GM19467 (cell line): ENCODE data around the gene AMD1.
A peak's percentile ranks its signal among the peaks of the same experiment; 100 is the strongest.
"Not testable (repeated sequence)": the region's sequence is repeated elsewhere in the genome, so short reads cannot be mapped to it uniquely, and the experiment has no call there.

ENCODE experiments used
- ATAC-seq: cut with Tn5 transposase; IDR thresholded peaks from one replicate; pipeline ENCODE4 v1.9.1; 2021; ENCODE audit warnings: mild to moderate bottlenecking, moderate library complexity; ENCODE audit not compliant: unreplicated experiment

The AMD1 gene

DNA sequence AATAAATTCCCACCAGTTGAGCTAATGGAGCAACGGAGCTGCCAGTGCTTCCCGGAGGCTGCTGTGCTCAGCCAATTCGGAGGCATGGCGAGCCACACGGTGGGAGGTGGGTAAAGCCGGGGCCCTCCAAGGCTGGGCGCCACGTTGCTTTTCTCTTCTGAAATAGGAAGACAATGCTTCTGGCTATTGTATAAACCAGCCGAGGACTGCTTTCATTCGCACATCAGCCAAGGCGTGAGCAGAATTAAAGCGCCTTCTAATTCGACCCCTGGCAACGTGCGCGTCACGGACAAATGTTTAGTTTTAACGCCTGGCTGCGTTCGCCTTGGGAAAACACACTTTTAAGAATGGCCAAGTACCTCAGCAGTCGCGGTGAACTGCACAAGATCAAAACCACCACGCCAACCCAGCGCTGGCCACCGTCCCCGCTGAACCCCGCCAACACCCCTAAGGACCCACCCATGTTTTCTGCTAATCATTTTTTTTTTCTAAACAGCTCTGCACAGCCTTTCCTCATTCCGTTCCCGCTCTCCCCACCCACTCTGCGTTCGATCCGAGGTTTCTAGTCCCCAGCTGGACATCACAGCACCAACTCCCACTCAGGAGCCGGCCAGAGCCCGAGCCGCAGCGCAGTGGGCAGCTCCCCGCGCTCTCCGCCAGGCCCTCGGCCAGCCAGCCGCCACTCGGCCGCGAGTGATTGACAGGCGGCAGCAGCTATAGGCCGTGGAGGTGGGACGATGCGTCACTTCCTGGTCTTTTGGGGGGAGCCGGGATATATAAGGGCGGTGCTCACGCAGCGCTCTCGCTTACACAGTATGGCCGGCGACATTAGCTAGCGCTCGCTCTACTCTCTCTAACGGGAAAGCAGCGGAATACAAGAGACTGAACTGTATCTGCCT, at the start of gene AMD1:
Gene AMD1 (plus strand): TSS at position 805 of the 899 bp plus-strand sequence. CDS start 321 bp downstream, outside the sequence.
- ATAC-seq, result peak; percentile 72

DNA sequence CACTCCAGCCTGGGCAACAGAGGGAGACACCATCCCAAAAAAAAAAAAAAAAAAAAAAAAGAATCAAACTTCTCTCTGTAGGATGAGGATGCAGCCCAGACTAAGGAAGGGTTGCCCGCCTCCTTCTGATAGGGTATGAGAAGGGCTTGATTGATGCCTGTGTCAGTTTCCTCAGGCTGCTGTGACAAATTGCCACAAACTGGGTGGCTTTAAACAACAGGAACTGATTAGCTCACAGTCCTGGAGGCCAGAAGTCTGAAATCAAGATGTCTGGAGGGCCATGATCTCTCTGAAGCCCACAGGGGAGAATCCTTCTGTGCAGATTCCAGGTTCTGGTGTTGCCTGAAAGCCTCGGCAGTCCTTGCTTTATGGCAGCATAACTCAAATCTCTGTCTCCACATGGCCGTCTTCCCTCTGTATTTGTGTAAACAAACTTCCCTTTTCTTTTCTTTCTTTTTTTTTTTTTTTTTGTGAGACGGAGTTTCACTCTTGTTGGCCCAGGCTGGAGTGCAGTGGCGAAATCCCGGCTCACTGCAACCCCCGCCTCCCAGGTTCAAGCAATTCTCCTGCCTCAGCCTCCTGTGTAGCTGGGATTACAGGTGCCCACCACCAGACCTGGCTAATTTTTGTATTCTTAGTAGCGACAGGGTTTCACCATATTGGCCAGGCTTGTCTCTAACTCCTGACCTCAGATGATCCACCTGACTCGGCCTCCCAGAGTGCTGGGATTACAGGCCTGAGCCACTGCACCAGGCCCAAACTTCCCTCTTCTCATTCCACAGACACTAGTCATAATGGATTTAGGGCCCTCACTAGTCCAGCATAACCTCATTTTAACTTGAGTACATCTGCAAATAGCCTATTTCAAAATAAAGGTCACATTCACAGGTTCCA, 48.1 kb upstream of the AMD1 start:
- ATAC-seq, result no peak

DNA sequence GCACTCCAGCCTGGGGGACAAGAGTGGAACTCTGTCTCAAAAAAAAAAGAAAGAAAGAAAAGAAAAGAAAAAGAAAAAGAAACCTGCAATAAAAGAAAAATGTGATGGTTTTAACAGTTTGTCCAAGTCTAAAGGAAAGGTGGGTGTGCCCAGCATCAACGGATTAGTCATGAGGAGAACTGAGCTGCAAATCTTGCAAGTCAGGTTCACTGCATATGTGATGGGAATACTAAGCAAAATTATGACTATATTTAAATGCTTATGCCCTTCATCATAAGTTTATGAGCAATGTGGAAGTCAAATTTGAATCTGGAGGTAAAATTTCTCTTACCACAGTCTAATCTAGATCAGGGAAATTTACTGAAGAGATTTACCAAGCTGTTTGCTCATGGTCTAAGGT, 46.2 kb upstream of the AMD1 start:
- ATAC-seq, result no peak

DNA sequence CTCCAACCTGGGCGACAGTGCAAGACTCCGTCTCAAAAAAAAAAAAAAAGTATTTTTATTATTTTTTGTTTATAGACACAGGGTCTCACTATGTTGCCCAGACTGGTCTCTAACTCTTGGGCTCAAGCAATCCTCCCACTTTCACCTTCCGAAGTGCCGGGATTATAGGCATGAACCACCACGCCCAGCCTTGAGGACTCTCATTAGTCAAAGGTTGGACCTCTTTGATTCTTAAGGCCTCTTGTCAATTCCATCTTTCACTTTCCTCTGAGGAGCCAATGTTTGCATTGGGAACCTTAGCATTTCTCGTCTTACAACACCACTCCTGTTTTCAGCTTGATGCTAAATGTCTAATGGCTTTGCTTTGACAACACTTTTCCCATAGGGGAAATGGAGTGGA, 43.2 kb upstream of the AMD1 start:
- ATAC-seq, result no peak

DNA sequence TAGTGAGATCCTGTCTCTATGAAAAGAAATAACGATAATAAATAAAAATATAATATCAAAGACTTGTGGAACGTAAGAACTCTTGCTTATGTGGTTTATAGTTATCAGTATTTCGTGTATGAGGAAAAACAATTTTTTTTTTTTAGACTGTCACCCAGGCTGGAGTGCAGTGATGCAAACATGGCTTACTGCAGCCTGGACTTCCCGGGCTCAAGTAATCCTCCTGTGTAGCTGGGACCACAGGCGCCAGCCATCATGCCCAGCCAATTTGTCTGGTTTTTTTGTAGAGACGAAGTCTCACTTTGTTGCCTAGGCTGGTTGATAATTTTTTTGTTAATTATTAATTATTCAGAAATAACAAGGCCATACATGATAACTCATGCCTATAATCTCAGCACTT, 40.8 kb upstream of the AMD1 start:
- ATAC-seq, result no peak

DNA sequence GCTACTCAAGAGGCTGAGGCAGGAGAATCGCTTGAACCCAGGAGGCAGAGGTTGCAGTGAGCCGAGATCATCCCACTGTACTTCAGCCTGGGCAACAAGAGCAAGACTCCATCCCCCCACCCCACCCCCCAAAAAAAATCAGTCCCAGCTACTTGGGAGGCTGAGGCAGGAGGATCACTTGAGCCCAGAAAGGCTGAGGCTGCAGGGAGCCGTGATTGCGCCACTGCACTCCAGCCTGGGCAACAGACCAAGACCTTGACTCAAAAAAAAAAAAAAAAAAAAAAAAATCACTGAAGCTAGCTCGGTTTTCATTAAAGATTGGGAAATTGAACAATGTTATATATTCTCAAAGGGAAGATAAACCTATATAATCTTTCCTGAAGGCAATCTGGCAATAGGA, 38.8 kb upstream of the AMD1 start:
- ATAC-seq, result not testable (repeated sequence)

DNA sequence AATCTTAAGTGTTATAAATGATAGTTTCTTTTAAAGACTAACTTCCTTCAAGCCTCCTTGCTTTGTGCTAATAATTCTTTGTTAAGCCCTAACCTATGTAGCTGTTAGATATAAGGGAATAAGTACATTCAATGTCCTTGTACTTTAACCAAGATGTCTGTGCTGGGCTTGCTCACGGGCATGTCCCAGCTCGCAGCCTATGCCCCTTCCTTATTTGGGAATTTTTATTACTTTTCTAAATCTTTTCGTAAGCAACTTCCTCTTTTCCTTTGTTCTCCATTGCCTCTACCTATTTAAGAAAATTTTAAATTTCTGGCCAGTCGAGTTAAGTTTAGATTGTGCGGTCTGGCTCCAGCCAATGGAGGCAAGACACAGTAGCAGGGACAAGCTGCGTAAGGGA, 33.3 kb upstream of the AMD1 start:
- no peak for ATAC-seq

DNA sequence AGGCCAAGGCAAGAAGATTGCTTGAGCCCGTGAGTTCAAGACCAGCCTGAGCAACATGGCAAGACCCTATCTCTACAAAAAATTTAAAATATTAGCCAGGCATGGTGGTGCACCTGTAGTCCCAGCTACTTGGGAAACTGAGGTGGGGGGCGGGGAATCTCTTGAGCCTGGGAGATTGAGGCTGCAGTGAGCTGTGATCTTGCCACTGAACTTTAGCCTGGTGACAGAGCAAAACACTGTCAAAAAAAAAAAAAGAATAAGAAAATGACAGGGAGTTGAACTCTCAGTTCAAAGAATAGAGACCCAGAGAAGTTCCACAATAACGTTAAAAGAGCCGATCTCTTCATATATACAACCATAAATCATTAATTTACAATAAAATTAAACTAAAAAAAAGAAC, 24.8 kb upstream of the AMD1 start:
- no peak for ATAC-seq

DNA sequence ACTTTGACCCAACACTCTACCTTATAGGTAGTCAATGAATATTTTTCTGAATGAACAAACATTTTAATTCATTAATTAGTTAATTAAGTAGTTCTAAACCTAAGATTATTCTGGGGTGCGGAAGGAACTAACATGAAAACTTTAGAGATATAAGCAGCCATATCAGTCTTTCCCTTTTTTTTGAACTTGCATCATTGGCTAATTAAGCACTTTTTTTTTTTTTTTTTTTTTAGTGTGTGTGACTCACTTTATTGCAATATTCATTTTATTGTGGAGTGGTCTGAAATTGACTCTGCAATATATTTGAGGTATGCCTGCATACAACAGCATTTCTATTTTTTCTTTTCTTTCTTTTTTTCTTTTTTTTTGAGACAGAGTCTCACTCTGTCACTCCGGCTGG, 21.8 kb upstream of the AMD1 start:
- no peak for ATAC-seq

DNA sequence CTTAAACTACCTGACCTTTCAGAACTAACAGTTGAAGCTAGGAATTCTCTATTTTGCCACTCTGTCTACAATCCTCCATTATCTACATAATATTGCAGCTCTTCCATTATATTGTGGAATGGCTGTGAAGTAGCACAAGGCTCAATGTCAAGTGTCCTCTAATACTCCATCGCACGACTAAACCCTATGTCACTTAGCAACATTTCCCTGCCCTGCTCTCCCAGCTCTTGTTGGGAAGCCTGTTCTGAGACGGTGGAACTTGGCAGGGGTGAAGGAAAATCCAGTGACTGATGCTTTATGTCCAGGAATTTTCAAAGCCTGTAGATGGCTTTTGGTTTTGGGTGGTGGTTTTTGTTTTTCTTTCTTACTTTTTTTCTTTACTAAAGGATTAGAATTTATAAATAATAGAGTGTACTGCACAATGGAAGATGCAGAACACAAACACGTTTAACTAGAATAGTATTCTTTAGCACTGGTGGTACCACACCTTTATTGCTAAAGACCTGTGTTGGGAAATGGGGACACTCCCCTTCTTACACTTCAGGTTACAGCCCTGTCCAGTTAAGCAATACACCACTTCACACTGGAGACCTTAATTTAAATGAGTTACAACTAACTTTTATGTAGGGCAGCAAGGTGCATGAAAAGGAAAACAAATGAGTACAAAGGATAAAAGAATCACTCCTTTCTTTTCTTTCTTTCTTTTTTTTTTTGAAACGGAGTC, 20.7 kb upstream of the AMD1 start:
- no peak for ATAC-seq

DNA sequence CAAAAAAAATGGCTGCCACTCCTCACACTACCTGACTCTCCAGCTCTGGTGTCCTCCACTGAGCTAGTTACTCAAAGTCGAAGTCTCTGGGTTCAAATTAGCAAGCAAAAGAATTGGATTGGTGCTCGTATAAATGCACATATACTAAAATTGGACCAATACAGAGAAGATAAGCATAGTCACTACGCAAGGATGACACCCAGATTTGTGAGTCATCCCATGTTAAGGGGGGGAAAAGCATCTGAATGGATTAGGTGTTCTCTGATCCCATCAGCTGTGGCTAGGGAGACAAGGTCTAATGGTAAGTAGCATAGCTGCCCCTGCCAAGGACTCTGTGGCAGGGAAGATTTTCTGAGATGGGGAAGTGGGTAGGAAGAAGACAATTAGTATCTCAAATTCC, 18.3 kb upstream of the AMD1 start:
- no peak for ATAC-seq

DNA sequence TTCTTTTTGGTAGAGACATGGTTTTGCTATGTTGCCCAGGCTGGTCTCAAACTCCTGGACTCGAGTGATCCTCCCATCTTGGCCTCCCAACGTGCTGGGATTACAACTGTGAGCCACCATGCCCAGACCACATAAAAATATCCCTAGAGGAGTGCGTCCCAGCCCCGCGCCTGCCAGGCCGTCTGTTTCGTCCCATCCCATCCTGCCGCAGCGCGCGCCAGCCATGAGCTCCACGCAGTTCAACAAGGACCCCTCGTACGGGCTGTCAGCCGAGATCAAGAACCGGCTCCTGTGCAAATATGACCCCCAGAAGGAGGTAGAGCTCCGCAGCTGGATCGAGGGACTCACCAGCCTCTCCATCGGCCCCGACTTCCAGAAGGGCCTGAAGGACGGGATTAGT, 16.6 kb upstream of the AMD1 start:
- no peak for ATAC-seq

DNA sequence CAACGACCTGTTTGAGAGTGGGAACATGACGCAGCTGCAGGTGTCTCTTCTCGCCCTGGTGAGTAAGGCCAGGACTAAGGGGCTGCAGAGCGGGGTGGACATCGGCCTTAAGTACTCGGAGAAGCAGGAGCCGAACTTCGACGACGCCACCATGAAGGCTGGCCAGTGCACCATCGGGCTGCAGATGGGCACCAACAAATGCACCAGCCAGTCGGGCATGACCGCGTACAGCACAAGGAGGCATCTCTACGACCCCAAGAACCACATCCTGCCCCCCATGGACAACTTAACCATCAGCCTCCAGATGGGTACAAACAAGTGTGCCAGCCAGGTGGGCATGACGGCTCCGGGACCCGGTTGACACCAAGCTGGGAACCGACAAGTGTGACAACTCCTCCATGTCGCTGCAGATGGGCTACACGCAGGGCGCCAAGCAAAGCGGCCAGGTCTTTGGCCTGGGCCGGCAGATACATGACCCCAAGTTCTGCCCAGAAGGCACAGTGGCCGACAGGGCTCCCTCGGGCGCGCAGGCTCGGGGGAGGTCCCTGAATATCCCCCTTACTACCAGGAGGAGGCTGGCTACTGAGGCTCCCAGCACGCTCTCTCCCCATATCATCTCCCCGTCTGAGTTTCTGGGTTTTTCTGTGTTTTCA, 15.9 kb upstream of the AMD1 start:
- no peak for ATAC-seq

DNA sequence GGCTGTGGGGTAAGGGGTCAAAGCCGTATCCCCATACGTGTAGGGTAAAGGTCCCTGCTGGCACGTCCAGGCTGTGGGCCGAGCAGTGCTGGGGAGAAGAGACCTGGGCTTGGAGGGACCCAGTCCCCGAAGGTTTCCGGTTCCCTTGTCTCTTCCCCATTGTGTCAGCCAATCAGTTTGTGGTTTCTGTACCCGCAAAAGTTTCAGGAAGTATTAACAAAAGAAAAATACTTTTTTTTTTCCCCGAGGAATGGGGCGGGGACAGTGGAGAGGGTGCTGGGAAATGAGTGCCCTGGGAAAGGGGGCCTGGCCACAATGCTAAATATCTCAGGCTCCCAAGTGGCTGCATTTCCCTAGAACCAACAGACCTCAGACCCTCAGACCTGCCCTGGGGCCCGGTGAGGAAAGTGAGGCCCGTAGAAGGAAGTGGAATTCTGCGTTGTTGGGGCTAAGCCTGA, 15.2 kb upstream of the AMD1 start:
- no peak for ATAC-seq

DNA sequence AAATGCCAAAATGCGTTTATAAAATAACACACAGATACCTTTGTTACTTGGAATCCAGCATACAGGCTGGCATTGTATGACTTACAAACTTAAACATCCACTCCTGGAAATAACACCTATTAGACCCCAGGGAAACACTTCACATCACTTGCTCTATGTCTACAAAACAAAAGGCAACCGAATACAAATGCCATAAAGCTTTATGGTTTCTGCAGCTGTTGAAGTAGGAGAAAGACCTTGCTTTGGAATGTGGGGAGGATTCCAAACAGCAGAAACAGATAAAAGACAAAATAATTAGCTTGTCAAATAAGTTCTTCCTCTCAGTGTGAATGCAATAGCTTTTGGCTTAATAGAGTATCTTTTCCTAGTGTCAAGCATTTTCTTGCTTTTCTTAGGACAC, 9.8 kb upstream of the AMD1 start:
- no peak for ATAC-seq

DNA sequence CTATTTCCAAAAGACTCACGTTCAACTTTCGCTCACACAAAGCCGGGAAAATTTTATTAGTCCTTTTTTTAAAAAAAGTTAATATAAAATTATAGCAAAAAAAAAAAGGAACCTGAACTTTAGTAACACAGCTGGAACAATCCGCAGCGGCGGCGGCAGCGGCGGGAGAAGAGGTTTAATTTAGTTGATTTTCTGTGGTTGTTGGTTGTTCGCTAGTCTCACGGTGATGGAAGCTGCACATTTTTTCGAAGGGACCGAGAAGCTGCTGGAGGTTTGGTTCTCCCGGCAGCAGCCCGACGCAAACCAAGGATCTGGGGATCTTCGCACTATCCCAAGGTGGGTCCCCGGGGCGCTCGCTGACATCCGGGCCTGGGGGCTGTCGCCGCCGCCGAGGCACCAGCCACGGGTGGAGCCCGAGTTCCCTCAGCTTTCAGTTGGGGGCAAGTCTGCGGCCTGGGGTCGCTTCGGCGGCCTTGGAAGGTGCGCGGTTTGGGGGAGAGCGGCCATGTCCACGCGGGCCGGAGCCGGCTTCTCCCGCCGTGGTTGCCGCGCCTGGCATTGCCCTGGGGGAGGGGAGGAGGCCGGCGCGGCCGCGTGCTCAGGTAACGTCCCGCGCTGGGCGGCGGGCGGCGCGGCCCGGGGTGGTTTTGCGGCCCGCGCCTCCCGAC, 429 bp downstream of the AMD1 start:
- ATAC-seq, result peak; percentile 18

DNA sequence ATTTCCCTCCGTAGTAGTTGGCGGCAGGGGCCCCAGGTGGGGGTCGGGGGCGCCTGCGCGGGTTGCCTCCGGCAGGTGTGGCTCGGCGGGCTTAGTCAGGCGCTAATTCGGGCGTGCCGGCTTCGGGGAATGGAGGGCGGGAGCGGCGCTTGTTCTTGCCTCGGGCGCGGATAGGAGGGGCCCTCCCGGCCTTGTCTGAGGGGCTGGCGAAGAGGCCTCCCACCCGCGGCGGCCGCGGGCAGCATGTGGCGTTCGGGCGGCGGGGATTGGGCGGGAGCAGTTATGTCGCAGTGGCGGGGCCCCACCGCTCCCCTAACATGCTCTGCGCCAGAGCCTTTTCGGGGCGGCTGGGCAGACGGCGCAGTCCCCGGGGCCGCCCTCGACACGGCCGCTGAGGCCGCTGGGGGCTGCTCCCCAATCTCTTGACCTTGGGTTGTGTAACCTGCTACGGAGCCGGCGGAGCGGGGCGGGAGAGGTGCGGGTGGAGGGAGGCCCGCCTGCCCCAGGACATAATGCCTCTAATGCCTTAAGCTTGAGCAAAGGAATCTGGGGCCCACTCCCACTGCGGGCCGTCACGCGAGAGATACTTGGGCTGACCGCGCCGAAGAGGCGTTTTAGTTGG, 1.1 kb downstream of the AMD1 start:
- ATAC-seq, result peak; percentile 17

DNA sequence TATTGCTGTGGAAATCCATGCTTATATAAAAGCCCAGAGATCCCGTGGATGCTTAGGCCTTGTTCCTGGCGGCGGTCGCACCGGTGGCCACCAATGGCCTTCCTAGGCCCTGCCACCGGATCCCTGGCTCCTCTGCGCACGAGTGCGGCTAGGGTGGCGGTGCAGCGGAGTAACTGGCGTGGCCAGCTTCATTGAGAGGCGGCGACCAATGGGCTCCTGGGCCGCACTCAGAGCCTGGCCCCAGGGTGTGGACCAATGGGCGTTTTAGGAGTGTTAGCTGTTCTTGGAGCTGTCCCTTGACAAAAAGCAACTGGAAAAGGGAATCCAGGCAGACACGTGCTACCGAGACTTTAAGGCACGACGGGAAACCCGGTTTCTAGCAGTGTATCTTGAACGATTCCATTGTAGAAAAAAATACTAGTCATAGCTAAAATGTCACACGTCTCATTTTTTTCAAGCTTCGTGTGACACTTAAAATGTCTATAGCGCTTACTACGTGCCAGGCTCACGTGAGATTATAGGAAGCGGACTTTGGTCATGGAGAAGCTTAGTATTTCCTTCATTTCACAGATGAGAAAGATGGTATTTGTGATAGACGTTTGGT, 1.7 kb downstream of the AMD1 start:
- peak; percentile 35 for ATAC-seq
